Measurements from ENCODE around the gene FOXK1. TPM values are rescaled to one million over a fixed set of nuclear protein-coding genes. Genes with fewer than 3 reads are reported as not detected.
A peak's percentile ranks its signal among the peaks of the same experiment; 100 is the strongest.

FOXK1 gene
- total and polyA plus RNA-seq, 9 of the 15 experiments (the other 6 are each of a cell fraction or from before 2014, with no cell fraction given), result 0.32 to 45.5 (median 8.1) TPM

DNA sequence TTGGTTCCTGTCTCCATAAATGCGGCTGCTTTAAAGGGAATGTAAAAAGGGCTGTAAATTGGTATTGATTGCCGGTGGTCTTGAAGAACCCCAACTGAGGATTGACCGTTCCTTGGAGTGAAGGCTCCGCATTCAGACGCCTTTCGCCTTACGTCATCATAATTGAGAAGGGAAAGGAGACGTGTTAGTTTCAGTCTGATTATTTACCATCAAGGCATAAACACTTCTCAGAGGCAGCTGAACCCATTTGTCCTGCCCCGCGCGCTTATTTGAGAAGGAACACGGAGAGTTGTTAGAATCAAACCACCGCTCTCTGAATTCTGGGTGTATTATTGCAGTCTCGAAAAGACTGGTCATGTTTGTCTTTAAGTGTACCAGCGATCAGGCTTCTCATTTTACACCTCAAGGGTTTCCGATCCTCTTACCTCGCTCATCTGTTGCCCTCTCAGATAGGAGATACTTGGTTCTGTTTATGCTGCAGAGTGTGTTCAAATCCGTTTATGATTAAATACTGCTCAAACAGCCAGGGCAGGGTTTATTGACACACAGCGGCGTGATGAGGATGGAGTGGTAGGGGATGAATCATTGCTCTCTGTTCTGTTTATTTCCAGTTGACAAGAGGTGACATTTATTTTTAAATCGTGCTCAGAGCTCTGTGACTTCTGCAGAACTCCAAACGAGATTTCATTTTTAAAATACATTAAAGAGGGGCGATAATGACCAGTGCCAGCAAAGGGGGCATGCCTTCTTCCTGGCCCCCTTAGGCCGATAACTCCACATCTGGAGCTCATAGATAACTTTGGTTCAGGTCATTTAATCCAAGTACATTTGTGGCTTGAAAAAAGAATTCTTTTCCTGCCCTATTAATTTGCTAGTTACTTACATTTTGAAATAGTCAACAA is 30.4 kb downstream of the FOXK1 start (continued):
- TF ChIP-seq, protein P1, sequence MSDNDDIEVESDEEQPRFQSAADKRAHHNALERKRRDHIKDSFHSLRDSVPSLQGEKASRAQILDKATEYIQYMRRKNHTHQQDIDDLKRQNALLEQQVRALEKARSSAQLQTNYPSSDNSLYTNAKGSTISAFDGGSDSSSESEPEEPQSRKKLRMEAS (CRISPR knock-in tag; IDR thresholded peaks at IDR 0.05), result no peak
- TF ChIP-seq NBN (IDR thresholded peaks at IDR 0.05; ENCODE audit: low read depth), result no peak
- TF ChIP-seq C11orf30 (IDR thresholded peaks at IDR 0.05; ENCODE audit: low read depth), result no peak
- no peak for TF ChIP-seq ZNF561 (CRISPR knock-in tag; conservative IDR thresholded peaks at IDR 0.05)
- no peak for TF ChIP-seq ZNF174 (CRISPR knock-in tag; IDR thresholded peaks at IDR 0.05)
- TF ChIP-seq NFE2L1 (tag; IDR thresholded peaks at IDR 0.05; ENCODE audit: borderline replicate concordance, low read depth), result no peak
- no peak for TF ChIP-seq GATAD2A (IDR thresholded peaks at IDR 0.05)
- TF ChIP-seq ZNF695 (CRISPR knock-in tag; IDR thresholded peaks at IDR 0.05), result no peak
- TF ChIP-seq HOXB6 (CRISPR knock-in tag; IDR thresholded peaks at IDR 0.05; ENCODE audit: borderline replicate concordance), result no peak
- TF ChIP-seq ZNF24 (IDR thresholded peaks at IDR 0.05), result no peak
- TF ChIP-seq RBM34 (IDR thresholded peaks at IDR 0.05; ENCODE audit: borderline replicate concordance, insufficient read depth, low read length), result no peak
- TF ChIP-seq SP1 (CRISPR knock-in tag; IDR thresholded peaks at IDR 0.05), result no peak
- no peak for TF ChIP-seq RAD51 (IDR thresholded peaks at IDR 0.05; ENCODE audit: borderline replicate concordance, low read depth)
- TF ChIP-seq ILF3 (IDR thresholded peaks at IDR 0.05; ENCODE audit: borderline replicate concordance), result no peak
- no peak for TF ChIP-seq HNRNPL (IDR thresholded peaks at IDR 0.05; ENCODE audit: low read depth, low read length)
- TF ChIP-seq ZNF263 (CRISPR knock-in tag; IDR thresholded peaks at IDR 0.05; ENCODE audit: borderline replicate concordance), result no peak
- peak; percentile 63 for TF ChIP-seq TCF3 (CRISPR knock-in tag; IDR thresholded peaks at IDR 0.05)
- TF ChIP-seq RFX1 (IDR thresholded peaks at IDR 0.05), result no peak
- no peak for TF ChIP-seq MAFG (tag; conservative IDR thresholded peaks at IDR 0.05)
- TF ChIP-seq MYC (IDR thresholded peaks at IDR 0.05; ENCODE audit: low read depth, low read length), result no peak
- no peak for TF ChIP-seq MYC (CRISPR knock-in tag; IDR thresholded peaks at IDR 0.05; ENCODE audit: borderline replicate concordance, low read depth)
- TF ChIP-seq BRF1 (IDR thresholded peaks at IDR 0.05; ENCODE audit: borderline replicate concordance, extremely low read depth, insufficient read length), result no peak
- TF ChIP-seq, protein P2, sequence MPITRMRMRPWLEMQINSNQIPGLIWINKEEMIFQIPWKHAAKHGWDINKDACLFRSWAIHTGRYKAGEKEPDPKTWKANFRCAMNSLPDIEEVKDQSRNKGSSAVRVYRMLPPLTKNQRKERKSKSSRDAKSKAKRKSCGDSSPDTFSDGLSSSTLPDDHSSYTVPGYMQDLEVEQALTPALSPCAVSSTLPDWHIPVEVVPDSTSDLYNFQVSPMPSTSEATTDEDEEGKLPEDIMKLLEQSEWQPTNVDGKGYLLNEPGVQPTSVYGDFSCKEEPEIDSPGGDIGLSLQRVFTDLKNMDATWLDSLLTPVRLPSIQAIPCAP (CRISPR knock-in tag; IDR thresholded peaks at IDR 0.05; ENCODE audit: borderline replicate concordance), result no peak
- no peak for TF ChIP-seq EWSR1 (IDR thresholded peaks at IDR 0.05; ENCODE audit: borderline replicate concordance, low read depth, partially characterized antibody)
- no peak for TF ChIP-seq GABPB2 (CRISPR knock-in tag; conservative IDR thresholded peaks at IDR 0.05)
- TF ChIP-seq TEAD4 (IDR thresholded peaks at IDR 0.05; ENCODE audit: low read length), result 0 out of 2 replicates have a peak, but pooled peaks have one; percentile 23
- TF ChIP-seq TEAD4 (CRISPR knock-in tag; IDR thresholded peaks at IDR 0.05; ENCODE audit: borderline replicate concordance), result no peak
- TF ChIP-seq PTTG1 (tag; IDR thresholded peaks at IDR 0.05; ENCODE audit: low read depth), result no peak
- 0 out of 2 replicates have a peak, but pooled peaks have one; percentile 16 for TF ChIP-seq ZNF766 (CRISPR knock-in tag; conservative IDR thresholded peaks at IDR 0.05)
- no peak for TF ChIP-seq FOXJ3 (CRISPR knock-in tag; IDR thresholded peaks at IDR 0.05)
- peak; percentile 9; the same call in 1 of the 2 replicates for TF ChIP-seq EP300 (IDR thresholded peaks at IDR 0.05; ENCODE audit: low read length)
- no peak for TF ChIP-seq NFXL1 (CRISPR knock-in tag; IDR thresholded peaks at IDR 0.05)

Data from K562 (cell line).